Raji (cell line): ENCODE results near the gene USP33.

Experiments
- POLR2A ChIP-seq: IDR thresholded peaks from 2 replicates; pipeline ENCODE4 v1.6.1; 2011; ENCODE audit warnings: low read depth, low read length, control low read depth; ENCODE audit not compliant: insufficient read depth

USP33 gene

DNA sequence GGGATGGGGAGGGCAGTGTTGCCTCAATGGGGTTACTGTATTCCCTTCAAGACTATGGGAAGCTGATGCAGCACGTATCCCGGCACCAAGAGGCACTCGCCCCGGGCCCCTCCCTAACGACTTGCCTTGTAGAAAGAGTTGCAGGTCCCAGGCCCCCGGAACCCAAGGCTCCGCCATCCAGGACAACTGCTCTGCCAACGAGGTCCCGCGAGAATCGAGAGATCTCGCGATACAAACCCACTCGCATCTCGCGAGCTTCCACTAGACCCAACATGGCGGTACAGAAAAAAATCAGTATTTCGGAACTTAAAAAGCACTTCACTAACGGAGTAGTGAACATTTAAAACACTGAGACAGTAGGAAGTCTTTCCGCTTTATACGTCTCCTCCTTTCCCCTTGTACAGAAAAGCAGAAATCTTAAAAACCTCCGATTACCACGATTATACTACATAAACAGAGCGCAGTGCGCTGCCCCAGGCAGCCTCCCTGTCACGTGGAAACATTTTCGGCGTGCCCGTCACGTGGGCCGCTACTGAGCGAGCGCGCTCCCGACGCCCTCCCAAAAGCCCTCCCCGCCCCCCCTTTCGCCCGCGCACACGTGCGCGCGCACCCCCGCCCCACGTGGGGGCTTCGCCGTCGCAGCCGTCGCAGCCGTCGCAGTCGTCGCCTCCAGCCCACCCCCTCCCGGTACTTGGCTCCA, 77.0 kb downstream of the USP33 start, which contains the start of gene ZZZ3:
TSS of gene ZZZ3 (minus strand) at position 199 of the 700 bp plus-strand sequence. CDS start 49,304 bp downstream, outside the sequence.
- peak; percentile 85 for TF ChIP-seq POLR2A

DNA sequence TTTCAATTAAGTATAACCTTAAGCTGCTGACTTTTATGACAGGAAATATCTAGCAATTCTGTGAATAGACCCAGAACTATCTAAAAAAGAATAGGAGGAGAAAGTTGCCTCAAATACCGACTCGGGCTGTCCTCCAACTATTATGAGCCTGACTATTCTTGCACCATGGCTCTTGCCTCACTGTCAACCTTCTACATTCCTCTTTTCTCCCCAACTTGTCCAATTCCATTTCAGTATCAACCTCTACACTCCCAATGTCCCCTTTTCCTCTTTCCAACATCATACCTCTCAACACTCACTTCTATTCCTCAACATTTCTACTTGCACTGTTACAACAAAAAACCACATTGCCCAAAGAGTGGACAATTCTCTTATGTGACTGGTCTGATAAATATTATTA, 79.5 kb downstream of the USP33 start:
- no peak for TF ChIP-seq POLR2A

DNA sequence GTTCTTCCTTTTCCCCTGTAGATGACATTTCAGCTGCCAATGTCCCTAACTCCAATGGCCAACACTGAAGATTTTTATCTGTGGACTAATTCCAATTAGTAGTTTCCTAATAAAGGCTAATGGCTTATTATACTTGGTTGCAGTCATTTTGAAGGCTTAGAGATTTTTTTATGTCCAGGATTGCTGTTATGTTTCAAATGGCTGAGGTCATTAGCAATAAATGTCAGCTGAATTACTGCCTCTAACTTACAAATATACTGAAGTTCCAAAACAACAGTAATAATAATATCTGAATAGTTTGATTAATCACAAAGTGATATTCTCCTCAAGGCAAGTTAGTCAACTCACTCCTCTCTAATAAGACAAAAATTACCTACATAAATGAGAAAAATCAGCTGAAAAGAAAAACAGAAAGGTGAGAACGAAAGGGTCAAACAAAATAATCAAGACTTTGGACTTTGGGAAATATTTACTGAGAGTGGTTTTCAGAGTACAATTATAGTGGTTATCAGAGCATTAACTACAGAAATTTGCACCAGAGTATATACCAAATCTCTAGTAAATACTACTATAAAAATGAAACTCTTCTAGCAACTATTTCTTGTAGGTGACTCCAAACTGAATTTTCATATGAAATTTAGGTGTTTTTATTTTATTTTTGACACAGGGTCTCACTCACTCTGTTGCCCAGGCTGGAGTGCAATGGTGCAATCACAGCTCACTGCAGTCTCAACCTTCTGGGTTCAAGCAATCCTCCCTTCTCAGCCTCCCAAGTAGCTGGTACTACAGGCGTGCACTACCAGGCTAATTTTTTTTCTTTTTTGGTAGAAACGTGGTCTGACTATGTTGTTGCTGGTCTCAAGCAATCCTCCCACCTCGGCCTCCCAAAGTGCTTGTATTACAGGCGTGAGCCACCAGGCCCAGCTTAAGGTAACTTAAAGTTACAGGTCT, 80.7 kb downstream of the USP33 start:
- TF ChIP-seq POLR2A: no peak

DNA sequence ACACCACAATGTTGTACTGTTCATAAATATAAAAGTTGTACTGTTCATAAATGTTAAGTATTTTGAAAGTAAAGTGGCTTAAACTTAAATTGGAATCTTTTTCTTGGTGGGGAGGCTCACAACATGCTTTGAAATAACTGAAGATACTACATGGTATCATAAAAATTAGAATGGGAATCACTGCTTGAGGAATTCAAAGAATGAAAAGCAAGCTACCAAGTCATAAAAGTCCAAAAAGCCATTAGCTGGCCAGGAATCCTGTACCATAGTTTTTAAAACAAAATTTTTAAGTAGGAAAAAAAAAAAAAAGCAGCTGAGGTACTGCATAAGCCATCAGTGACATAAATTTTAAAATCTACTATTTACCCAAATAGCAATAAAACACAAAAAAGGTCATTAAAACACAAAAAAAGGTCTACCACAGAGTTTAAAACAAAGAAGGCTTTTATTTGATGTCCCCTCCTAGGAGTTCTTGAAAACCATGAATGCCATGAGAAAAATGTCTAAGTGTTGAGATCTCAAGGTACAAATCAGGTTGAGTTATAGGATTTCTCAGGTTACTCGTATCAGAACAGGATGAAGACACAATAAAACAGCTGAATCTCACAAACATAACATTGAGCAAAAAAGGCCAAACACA, 85.8 kb downstream of the USP33 start:
- TF ChIP-seq POLR2A: no peak

DNA sequence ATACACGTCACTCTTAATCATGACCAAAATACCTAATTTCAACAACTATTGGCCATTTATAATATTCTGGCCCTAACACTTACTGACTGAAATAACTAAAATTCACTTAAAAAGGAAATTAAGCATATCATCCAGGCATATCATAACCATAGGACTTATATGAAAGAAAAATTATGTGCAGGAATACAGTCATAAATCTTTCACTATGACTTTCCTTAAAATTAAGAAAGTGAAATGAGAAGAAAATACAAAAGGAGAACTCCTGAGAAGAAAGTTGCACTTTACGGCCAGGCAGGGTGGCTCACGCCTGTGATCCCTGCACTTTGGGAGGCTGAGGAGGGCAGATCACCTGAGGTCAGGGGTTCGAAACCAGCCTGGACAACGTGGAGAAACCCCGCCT, 86.6 kb downstream of the USP33 start:
- TF ChIP-seq POLR2A: no peak

DNA sequence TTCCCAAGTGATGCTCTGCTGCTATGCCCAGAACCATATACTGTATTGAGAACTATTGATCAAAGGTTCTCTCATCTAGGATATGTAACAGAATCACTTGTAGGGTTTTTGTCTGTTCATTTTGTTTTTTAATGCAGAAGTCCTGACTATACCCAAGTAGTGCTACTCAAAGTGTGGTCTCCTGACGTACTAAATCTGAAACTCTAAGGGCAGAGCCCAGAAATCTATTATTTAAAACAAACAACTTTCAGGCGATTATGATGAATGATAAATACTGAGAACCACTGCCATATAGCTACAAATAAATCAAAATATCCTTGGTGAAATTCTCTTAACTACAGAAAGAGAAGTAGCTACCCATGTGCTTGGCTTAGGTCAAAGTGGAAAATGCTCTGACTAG, 87.3 kb downstream of the USP33 start:
- TF ChIP-seq POLR2A: no peak

DNA sequence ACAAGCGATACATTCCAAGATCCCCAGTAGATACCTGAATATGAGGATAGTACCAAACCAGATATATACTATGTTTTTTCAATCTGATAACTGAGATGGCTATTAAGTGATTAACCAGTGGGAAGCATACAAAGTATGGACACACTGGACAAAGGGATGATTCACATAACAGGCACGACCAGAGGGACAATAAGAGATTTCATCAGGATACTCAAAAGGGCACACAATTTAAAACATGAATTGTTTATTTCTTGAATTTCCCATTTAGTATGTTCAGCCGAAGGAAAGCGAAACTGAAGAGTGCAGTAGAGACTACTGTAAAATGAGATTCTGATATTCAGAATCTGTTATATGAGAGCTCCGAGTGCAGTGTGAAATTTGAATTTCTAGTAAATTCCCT, 87.8 kb downstream of the USP33 start:
- TF ChIP-seq POLR2A: no peak

DNA sequence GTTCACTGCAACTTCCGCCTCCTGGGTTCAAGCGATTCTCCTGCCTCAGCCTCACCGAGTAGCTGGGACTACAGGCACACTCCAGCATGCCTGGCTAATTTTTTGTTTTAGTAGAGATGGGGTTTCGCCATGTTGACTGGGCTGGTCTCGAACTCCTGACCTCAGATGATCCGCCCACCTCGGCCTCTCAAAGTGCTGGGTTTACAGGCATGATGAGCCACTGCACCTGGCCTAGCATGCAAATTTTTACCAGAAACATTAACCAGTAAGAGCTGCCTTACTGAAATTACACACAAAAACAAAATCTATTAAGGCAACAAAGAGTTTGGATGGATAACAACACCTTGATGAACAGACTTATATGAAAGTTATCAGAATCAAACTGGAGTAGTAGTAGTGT, 89.3 kb downstream of the USP33 start:
- no peak for TF ChIP-seq POLR2A

DNA sequence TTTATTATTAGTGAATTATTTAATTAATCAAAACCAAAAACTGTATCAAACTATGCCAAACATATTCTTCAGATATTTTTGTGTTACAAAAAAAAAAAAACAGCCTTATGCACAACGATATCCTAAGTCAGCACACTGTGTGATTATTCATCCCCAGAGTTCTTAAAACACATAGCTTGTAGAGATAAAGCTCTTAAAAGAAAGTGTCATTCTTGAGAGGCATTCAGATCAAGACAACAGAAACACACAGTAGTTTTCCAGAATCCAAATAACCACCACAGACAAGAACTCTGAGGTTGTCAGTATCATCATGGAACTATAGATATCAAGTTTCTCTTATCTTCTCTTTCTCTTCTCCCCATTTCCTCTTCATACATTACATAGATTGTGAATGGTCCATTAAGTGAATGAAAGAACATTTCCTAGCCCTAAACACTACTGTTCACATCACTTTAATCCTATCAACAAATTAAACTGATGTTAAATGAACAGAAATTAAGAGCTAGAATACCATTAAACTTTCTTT, 90.7 kb downstream of the USP33 start:
- no peak for TF ChIP-seq POLR2A

DNA sequence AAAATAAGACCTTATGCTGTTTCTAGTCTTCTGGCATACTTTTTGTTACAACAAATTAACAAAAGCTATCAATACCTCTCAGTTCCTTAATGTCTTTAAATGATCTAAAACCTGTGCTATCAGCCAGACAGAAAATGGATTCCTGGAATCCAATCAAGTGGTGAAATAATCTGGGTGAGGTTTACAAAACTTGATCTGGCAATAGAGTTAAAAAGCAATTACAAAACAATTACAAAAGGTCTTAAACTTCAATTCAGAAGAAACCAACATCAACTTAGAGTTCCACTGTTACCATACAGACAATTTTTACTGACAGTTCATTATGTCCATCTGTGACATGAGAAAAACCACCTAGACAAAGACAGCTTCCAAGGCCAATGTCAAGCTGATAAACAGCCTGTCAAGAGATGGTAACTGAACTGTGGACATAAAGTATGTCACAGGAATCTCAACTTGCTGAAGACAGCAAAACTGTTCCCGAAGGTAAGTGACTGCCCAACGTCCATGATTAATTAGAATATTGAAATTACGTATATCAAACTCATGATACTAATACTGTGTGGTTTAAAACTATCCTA, 94.6 kb downstream of the USP33 start:
- no peak for TF ChIP-seq POLR2A

DNA sequence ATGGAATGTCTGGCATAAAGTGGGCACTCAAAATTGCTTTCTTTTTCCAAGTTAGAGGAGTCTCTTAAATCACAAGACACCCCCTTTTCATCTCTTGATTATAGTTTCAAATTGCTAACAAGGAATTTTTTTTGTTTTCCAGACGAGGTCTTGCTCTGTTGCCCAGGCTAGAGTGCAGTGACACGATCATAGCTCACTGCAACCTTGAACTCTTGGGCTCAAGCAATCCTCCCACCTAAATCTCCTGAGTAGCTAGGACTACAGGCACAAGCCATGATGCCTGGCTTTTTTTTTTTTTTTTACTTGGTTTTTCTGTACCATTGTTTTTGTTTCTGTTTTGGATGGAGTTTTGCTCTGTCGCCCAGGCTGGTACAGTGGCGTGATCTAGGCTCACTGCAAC, 98.0 kb downstream of the USP33 start:
- no peak for TF ChIP-seq POLR2A

DNA sequence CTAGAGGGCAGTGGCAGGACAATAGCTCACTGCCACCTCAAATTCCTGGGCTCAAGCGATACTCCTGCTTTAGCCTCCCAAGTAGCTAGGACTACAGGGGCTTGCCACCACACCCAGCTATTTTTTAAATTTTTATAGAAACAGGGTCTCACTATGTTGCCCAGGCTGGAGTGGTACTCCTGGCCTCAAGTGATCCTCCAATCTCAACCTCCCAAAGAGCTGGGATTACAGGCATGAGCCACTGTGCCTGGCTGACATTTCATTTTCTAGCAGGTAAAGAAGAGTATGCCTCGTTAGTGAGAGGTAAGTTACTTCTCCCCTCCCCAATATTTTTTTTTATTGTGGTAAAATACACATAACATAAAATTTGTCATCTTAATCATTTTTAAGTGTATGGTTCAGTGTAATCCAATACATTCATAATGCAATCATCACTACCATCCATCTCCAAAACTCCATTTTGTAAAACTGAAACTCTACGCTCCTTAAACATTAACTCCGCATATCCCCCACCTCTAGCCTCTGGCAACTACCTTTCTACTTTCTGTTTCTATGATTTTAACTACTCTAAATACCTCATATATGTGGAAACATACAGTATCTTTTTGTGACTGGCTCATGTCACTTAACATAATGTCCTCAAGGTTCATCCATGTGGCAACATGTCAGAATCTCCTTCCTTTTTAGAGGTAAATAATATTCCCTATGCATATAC, 99.6 kb downstream of the USP33 start:
- TF ChIP-seq POLR2A: no peak

DNA sequence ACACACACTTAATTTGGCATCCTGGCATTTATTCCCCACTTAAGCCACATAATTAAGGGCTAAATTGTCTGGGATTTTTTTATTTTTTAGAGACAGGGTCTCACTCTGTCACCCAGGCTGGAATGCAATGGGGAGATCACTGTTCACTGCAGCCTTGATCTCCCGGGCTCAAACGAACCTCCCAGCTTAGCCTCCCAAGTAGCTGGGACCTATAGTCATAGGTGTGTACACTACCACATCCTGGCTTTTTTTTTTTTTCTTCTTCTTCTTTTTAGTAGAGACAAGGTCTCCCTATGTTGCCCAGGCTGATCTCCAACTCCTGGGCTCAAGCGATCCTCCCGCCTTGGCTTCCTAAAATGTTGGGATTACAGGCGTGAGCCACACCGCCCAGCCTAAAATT, 101.4 kb downstream of the USP33 start:
- no peak for TF ChIP-seq POLR2A

DNA sequence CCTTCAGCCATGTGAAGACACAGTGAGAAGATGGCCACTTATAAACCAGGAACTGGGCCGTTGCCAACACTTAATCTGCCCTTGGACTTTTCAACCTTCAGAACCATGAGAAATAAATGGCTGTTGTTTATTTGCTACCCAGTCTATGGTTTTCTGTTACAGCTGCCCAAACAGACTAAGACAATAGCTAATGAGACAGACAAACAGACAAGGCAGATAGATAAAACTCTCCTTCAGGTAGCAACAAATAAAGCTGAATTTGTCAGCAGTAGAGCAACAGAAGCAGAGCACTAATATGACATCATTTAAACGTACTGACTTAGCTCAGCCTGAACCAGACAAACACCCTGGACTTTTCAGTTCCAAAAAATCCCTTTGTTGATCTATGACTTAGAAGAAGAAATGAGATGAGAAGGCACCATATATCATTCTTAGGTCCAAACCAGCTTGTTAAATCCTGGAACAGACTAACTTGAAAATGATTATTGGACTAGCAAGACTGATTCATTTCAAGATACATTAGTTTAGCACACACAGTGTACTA, 104.1 kb downstream of the USP33 start:
- no peak for TF ChIP-seq POLR2A
